BE2C (cell line): ENCODE measurements around the gene RNF14.

Experiments
- DNase-seq: peaks from one replicate; pipeline ENCODE4 v3.0.0-alpha.2; 2020
- H3K27me3 ChIP-seq: fragments of 250-450 bp; sonication (Bioruptor Pico); 2 replicates; pipeline ENCODE4 v1.5.1; 2020; ENCODE audit warnings: mild to moderate bottlenecking
- H3K36me3 ChIP-seq: fragments of 250-450 bp; sonication (Bioruptor Pico); 2 replicates; pipeline ENCODE4 v1.5.1; 2020; ENCODE audit warnings: mild to moderate bottlenecking
- H3K4me1 ChIP-seq: fragments of 250-450 bp; sonication (Bioruptor Pico); 2 replicates; pipeline ENCODE4 v1.5.1; 2020
- H3K4me3 ChIP-seq: 2 replicates; pipeline ENCODE4 v1.5.1; 2011; ENCODE audit warnings: low read depth, low read length
- H3K9me3 ChIP-seq: fragments of 250-450 bp; sonication (Bioruptor Pico); 2 replicates; pipeline ENCODE4 v1.5.1; 2020
- CTCF ChIP-seq: IDR thresholded peaks from 2 replicates; pipeline ENCODE4 v1.5.1; 2012; ENCODE audit warnings: mild to moderate bottlenecking, low read depth, low read length

The RNF14 gene

GRCh38 chr5:141945511-141946051 lies 23.3 kb upstream of the RNF14 start:
- H3K4me3 ChIP-seq = no peak overlapping the region
- peaks cover 22% of the 10 kb centered on the region for H3K4me1 ChIP-seq
- DNase-seq = no peak
- no peak for TF ChIP-seq CTCF
- H3K27me3 ChIP-seq = no peaks in the 10 kb centered on the region
- no peaks in the 10 kb centered on the region for H3K9me3 ChIP-seq
- H3K36me3 ChIP-seq = no peaks in the 10 kb centered on the region; the same call in 1 of the 2 replicates

GRCh38 chr5:141947316-141947715 lies 21.6 kb upstream of the RNF14 start:
- no peaks in the 10 kb centered on the region for H3K36me3 ChIP-seq

GRCh38 chr5:141948812-141949211 lies 20.1 kb upstream of the RNF14 start:
- DNase-seq = no peak
- Histone ChIP-seq H3K36me3 (no peaks in the 10 kb centered on the region), H3K4me3 (no peak overlapping the region), H3K27me3 (no peaks in the 10 kb centered on the region), H3K9me3 (no peaks in the 10 kb centered on the region), H3K4me1 (peaks cover 7% of the 10 kb centered on the region)
- TF ChIP-seq CTCF = no peak

More at GRCh38 chr5:141947316-141947715, 21.6 kb upstream of the RNF14 start:
- TF ChIP-seq CTCF = no peak
- Histone ChIP-seq H3K27me3 (no peaks in the 10 kb centered on the region), H3K4me1 (peaks cover 10% of the 10 kb centered on the region), H3K4me3 (no peak overlapping the region), H3K9me3 (no peaks in the 10 kb centered on the region)
- DNase-seq = no peak

GRCh38 chr5:141949511-141949910 lies 19.4 kb upstream of the RNF14 start:
- Histone ChIP-seq H3K27me3 (no peaks in the 10 kb centered on the region), H3K9me3 (no peaks in the 10 kb centered on the region), H3K36me3 (no peaks in the 10 kb centered on the region), H3K4me1 (peaks cover 4% of the 10 kb centered on the region), H3K4me3 (no peak overlapping the region)
- TF ChIP-seq CTCF = no peak
- no peak for DNase-seq

GRCh38 chr5:141950207-141951005 lies 18.5 kb upstream of the RNF14 start:
- TF ChIP-seq CTCF = no peak

GRCh38 chr5:141951332-141951781 lies 17.5 kb upstream of the RNF14 start:
- no peaks in the 10 kb centered on the region for H3K36me3 ChIP-seq
- H3K9me3 ChIP-seq = no peaks in the 10 kb centered on the region
- H3K4me3 ChIP-seq = no peak overlapping the region
- TF ChIP-seq CTCF = peak; percentile 67
- peak; percentile 66 for DNase-seq
- no peaks in the 10 kb centered on the region for H3K4me1 ChIP-seq
- no peaks in the 10 kb centered on the region for H3K27me3 ChIP-seq

More at GRCh38 chr5:141950207-141951005, 18.5 kb upstream of the RNF14 start:
- no peaks in the 10 kb centered on the region for H3K36me3 ChIP-seq
- no peaks in the 10 kb centered on the region for H3K27me3 ChIP-seq
- no peak for DNase-seq
- no peaks in the 10 kb centered on the region for H3K9me3 ChIP-seq
- H3K4me3 ChIP-seq = no peak overlapping the region
- H3K4me1 ChIP-seq = no peaks in the 10 kb centered on the region
